ENCODE data around the gene FOXK2. TPM values are rescaled to one million over a fixed set of nuclear protein-coding genes. Genes with fewer than 3 reads are reported as not detected.

Gene FOXK2
- total RNA-seq, 3 donors from 2014 or later (not counting 1 experiment from before 2014, with no cell fraction given) = 42.5 to 50.0 (median 46.4) TPM

- Histone ChIP-seq H3K27ac (ENCODE audit: low read length) (peak overlapping the region; percentile 83), H3K27me3 (ENCODE audit: control insufficient read depth, insufficient read depth, low read length) (no peaks in the 10 kb centered on the region), H3K4me1 (ENCODE audit: control insufficient read depth, insufficient read depth, low read length) (peaks cover 41% of the 10 kb centered on the region), H3K4me3 (ENCODE audit: low read length) (no peak overlapping the region), H3K36me3 (ENCODE audit: control insufficient read depth, insufficient read depth, low read length) (no peaks in the 10 kb centered on the region), H3K9me3 (ENCODE audit: control insufficient read depth, insufficient read depth, low read length) (no peaks in the 10 kb centered on the region)
- DNase-seq (peak in 1 of 2 donors; percentile 34), ATAC-seq (no peak)
- intact Hi-C loops (cut with micrococcal nuclease) = no loop called here
- Mint-ChIP-seq H3K4me3 (peak overlapping the region; percentile 76), H3K4me1 (peaks cover 21 to 47% of the 10 kb centered on the region in 2 donors), H3K9me3 (no peaks in the 10 kb centered on the region), H3K27me3 (ENCODE audit: low read depth in 2 of 2) (no peaks in the 10 kb centered on the region), H3K27ac (peak overlapping the region; percentile 85 to 90), H3K36me3 (no peaks in the 10 kb centered on the region)
- WGBS (ENCODE audit: insufficient coverage) = 90% methylated on average over 12 of the region's 12 CpGs
- TF ChIP-seq CTCF (IDR thresholded peaks at IDR 0.05) = no peak
Measured at GRCh38 chr17:82495844-82496528, 23.5 kb upstream of the FOXK2 start.

GRCh38 chr17:82496529-82497434, 22.8 kb upstream of the FOXK2 start:
- Mint-ChIP-seq H3K9me3 (no peaks in the 10 kb centered on the region), H3K27ac (peak overlapping the region; percentile 85 to 90), H3K36me3 (no peaks in the 10 kb centered on the region), H3K4me3 (peak overlapping the region; percentile 76), H3K27me3 (ENCODE audit: low read depth in 2 of 2) (no peaks in the 10 kb centered on the region), H3K4me1 (peaks cover 21 to 47% of the 10 kb centered on the region in 2 donors)
- no peak for TF ChIP-seq CTCF (IDR thresholded peaks at IDR 0.05)
- Histone ChIP-seq H3K9me3 (ENCODE audit: control insufficient read depth, insufficient read depth, low read length) (no peaks in the 10 kb centered on the region), H3K27me3 (ENCODE audit: control insufficient read depth, insufficient read depth, low read length) (no peaks in the 10 kb centered on the region), H3K36me3 (ENCODE audit: control insufficient read depth, insufficient read depth, low read length) (no peaks in the 10 kb centered on the region), H3K4me1 (ENCODE audit: control insufficient read depth, insufficient read depth, low read length) (peaks cover 41% of the 10 kb centered on the region), H3K27ac (ENCODE audit: low read length) (peak overlapping the region; percentile 83), H3K4me3 (ENCODE audit: low read length) (peak overlapping the region; percentile 42)
- DNase-seq (peak; percentile 88 to 94), ATAC-seq (peak; percentile 65 to 83 (median 79))
- 12% methylated on average over 81 of the region's 83 CpGs for WGBS (ENCODE audit: insufficient coverage)
- intact Hi-C loops (cut with micrococcal nuclease) = no loop called here

GRCh38 chr17:82497483-82498405, 21.8 kb upstream of the FOXK2 start:
- peak overlapping the region; percentile 89 for H3K4me3 Mint-ChIP-seq
- no peaks in the 10 kb centered on the region for H3K36me3 Mint-ChIP-seq
- no peaks in the 10 kb centered on the region for H3K9me3 Mint-ChIP-seq
- Histone ChIP-seq H3K27ac (ENCODE audit: low read length) (peak overlapping the region; percentile 70), H3K4me1 (ENCODE audit: control insufficient read depth, insufficient read depth, low read length) (peaks cover 41% of the 10 kb centered on the region), H3K27me3 (ENCODE audit: control insufficient read depth, insufficient read depth, low read length) (no peaks in the 10 kb centered on the region), H3K36me3 (ENCODE audit: control insufficient read depth, insufficient read depth, low read length) (no peaks in the 10 kb centered on the region), H3K9me3 (ENCODE audit: control insufficient read depth, insufficient read depth, low read length) (no peaks in the 10 kb centered on the region), H3K4me3 (ENCODE audit: low read length) (peak overlapping the region; percentile 62)
- no peaks in the 10 kb centered on the region for H3K27me3 Mint-ChIP-seq (ENCODE audit: low read depth in 2 of 2)
- peak; percentile 30 to 43 (median 35) for ATAC-seq
- H3K4me1 Mint-ChIP-seq = peaks cover 21 to 47% of the 10 kb centered on the region in 2 donors
- DNase-seq = peak; percentile 39 to 73
- TF ChIP-seq CTCF (IDR thresholded peaks at IDR 0.05) = no peak
- 8% methylated on average over 62 of the region's 66 CpGs for WGBS (ENCODE audit: insufficient coverage)
- intact Hi-C loops (cut with micrococcal nuclease) = no loop called here
- H3K27ac Mint-ChIP-seq = peak overlapping the region; percentile 85 to 90

Data from natural killer cell (primary cell).